Ovary (tissue), 3 donors: Measurements from ENCODE around the gene SORBS1.
"Not testable (repeated sequence)": the region's sequence is repeated elsewhere in the genome, so short reads cannot be mapped to it uniquely, and the experiment has no call there.

ENCODE experiments used
- POLR2A ChIP-seq: fragments of 450-650 bp; IDR thresholded peaks from one replicate; pipeline ENCODE4 v1.6.1; 2017; ENCODE audit warnings: antibody characterized with exemption, mild to moderate bottlenecking, moderate library complexity
- TF ChIP-seq, protein P1 (sequence below), 3 donors: fragments of 450-650 bp in 2 of 3; fragments of 200-600 bp in 1 of 3; IDR thresholded peaks; one replicate each; pipeline versions ENCODE4 v1.5.1 to v1.8.0; 2016 to 2022; ENCODE audit warnings: antibody characterized with exemption in 3 of 3, mild to moderate bottlenecking in 1 of 3
- donor health status: DM: no; HTN: no; CAD: no.

DNA sequence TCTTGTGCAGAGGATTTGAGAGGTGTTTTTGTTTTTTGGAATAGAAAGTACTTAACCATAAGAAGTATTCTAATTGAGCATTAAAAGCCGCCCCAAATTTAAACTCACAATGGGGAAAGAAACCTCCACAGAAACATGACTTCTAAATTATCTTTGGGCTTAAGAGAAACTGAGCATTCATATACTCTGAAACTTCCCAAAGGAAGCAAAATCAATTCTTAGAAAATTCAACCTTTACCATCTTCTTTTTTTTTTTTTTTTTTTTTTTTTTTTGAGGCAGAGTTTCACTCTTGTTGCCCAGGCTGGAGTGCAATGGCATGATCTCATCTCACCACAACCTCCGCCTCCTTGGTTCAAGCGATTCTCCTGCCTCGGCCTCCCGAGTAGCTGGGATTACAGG, 93.5 kb downstream of the SORBS1 start:
- TF ChIP-seq, protein P1, sequence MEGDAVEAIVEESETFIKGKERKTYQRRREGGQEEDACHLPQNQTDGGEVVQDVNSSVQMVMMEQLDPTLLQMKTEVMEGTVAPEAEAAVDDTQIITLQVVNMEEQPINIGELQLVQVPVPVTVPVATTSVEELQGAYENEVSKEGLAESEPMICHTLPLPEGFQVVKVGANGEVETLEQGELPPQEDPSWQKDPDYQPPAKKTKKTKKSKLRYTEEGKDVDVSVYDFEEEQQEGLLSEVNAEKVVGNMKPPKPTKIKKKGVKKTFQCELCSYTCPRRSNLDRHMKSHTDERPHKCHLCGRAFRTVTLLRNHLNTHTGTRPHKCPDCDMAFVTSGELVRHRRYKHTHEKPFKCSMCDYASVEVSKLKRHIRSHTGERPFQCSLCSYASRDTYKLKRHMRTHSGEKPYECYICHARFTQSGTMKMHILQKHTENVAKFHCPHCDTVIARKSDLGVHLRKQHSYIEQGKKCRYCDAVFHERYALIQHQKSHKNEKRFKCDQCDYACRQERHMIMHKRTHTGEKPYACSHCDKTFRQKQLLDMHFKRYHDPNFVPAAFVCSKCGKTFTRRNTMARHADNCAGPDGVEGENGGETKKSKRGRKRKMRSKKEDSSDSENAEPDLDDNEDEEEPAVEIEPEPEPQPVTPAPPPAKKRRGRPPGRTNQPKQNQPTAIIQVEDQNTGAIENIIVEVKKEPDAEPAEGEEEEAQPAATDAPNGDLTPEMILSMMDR (IDR thresholded peaks at IDR 0.05), result not testable (repeated sequence)
- not testable (repeated sequence) for TF ChIP-seq POLR2A
